ENCODE measurements around the gene SLC26A6.

DNA sequence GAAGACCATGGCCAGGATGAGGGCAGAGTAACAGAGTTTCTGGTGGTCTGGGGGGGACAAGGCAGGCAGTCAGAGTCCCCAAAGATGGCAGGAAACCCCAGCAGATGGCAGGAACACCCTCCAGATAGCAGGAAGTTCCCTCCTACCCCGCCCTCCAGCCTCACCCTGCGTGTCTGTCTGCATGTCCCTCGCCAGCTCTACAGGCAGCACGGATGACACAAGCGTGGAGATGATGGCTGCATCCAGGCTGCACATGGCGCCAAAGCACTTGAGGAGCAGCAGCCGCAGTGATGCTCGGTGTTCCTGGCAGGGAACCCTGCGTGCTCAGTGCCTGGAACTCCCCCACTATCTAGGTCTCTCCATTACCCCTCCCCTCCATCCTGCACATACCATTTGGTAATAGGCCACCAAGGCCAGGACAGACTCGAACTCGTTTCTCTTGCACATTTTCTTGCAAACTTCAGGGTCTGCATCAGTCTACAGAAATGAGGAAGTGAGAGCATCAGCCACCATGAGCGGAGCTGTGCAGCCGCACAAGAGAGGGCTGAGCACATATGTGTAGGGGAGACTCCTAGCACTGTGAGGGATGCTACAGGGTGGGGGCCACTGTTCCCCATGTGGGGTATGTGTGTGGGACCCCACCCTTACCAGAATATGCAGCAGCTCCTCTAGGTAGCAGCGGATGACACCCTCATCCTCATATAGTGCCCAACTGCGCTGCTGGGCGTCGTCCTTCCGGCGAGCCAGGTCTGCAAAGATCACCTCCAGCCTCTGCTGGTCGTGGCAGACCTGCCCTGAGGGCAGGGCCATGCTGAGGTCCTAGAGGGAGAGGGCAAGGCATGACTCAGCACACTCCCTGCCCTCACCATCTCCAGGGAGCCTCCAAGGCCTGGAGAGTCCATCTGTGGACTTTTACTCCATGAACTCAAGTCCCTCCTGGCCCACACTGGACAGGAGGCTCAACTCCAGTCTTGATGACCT lies 44.4 kb upstream of the SLC26A6 start:
- TF ChIP-seq TARDBP (CRISPR knock-in tag; IDR thresholded peaks at IDR 0.05) (no peak), MBD4 (IDR thresholded peaks at IDR 0.05; ENCODE audit: borderline replicate concordance, low read length) (no peak), TAF1 (CRISPR knock-in tag; IDR thresholded peaks at IDR 0.05) (no peak), MXD4 (CRISPR knock-in tag; IDR thresholded peaks at IDR 0.05) (no peak), MEIS2 (CRISPR knock-in tag; IDR thresholded peaks at IDR 0.05) (no peak), SCMH1 (CRISPR knock-in tag; IDR thresholded peaks at IDR 0.05; ENCODE audit: borderline replicate concordance) (no peak), EZH2 (conservative IDR thresholded peaks at IDR 0.05; ENCODE audit: low read depth, low read length) (no peak)
- TF ChIP-seq, protein P1, sequence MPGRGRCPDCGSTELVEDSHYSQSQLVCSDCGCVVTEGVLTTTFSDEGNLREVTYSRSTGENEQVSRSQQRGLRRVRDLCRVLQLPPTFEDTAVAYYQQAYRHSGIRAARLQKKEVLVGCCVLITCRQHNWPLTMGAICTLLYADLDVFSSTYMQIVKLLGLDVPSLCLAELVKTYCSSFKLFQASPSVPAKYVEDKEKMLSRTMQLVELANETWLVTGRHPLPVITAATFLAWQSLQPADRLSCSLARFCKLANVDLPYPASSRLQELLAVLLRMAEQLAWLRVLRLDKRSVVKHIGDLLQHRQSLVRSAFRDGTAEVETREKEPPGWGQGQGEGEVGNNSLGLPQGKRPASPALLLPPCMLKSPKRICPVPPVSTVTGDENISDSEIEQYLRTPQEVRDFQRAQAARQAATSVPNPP (CRISPR knock-in tag; IDR thresholded peaks at IDR 0.05), result no peak
- TF ChIP-seq, protein P2, sequence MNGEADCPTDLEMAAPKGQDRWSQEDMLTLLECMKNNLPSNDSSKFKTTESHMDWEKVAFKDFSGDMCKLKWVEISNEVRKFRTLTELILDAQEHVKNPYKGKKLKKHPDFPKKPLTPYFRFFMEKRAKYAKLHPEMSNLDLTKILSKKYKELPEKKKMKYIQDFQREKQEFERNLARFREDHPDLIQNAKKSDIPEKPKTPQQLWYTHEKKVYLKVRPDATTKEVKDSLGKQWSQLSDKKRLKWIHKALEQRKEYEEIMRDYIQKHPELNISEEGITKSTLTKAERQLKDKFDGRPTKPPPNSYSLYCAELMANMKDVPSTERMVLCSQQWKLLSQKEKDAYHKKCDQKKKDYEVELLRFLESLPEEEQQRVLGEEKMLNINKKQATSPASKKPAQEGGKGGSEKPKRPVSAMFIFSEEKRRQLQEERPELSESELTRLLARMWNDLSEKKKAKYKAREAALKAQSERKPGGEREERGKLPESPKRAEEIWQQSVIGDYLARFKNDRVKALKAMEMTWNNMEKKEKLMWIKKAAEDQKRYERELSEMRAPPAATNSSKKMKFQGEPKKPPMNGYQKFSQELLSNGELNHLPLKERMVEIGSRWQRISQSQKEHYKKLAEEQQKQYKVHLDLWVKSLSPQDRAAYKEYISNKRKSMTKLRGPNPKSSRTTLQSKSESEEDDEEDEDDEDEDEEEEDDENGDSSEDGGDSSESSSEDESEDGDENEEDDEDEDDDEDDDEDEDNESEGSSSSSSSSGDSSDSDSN (CRISPR knock-in tag; IDR thresholded peaks at IDR 0.05), result no peak

Measured in HepG2 (cell line).